ENCODE measurements around the gene CLOCK. TPM values are rescaled to one million over a fixed set of nuclear protein-coding genes. Genes with fewer than 3 reads are reported as not detected.

The CLOCK gene
- total RNA-seq, 6 donors from 2014 or later, result 10.2 to 39.6 (median 22.2) TPM

DNA sequence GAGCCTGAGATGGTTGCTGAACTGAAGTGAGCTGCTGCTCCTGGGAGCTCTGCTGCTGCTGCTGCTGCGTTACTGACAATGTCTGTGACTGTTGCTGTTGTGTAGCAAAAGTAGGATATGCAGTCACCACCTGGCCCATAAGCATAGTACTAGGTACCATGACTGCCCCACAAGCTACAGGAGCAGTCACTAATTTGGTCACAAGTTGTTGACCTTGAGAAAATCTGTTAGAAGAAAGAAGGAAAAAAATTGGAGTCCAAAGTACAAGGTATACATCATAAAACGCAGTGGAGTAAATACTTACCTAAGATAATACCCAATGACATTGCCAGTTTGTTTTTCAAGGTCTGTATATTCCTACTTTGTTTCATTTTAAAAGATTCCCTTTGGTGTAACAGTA is 108.4 kb downstream of the CLOCK start:
- peaks cover 0 to 6% (median 0%) of the 10 kb centered on the region in 4 donors for H3K4me1 ChIP-seq
- no peaks in the 10 kb centered on the region for H3K9me3 ChIP-seq
- no peaks in the 10 kb centered on the region for H3K27me3 ChIP-seq
- DNase-seq, result no peak
- no peak overlapping the region for H3K27ac ChIP-seq
- whole genome bisulfite sequencing, 2 donors, result 93 to 95% methylated on average over 2 of the region's 2 CpGs
- H3K36me3 ChIP-seq, result peaks cover 5 to 80% (median 21%) of the 10 kb centered on the region in 4 donors
- no peak overlapping the region for H3K4me3 ChIP-seq
- TF ChIP-seq, protein P1, sequence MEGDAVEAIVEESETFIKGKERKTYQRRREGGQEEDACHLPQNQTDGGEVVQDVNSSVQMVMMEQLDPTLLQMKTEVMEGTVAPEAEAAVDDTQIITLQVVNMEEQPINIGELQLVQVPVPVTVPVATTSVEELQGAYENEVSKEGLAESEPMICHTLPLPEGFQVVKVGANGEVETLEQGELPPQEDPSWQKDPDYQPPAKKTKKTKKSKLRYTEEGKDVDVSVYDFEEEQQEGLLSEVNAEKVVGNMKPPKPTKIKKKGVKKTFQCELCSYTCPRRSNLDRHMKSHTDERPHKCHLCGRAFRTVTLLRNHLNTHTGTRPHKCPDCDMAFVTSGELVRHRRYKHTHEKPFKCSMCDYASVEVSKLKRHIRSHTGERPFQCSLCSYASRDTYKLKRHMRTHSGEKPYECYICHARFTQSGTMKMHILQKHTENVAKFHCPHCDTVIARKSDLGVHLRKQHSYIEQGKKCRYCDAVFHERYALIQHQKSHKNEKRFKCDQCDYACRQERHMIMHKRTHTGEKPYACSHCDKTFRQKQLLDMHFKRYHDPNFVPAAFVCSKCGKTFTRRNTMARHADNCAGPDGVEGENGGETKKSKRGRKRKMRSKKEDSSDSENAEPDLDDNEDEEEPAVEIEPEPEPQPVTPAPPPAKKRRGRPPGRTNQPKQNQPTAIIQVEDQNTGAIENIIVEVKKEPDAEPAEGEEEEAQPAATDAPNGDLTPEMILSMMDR (IDR thresholded peaks at IDR 0.05), result no peak
- no peak for TF ChIP-seq EP300 (IDR thresholded peaks at IDR 0.05)
- TF ChIP-seq POLR2A (IDR thresholded peaks at IDR 0.05), result no peak
- no peak for TF ChIP-seq POLR2AphosphoS5 (IDR thresholded peaks at IDR 0.05)
- no peak for ATAC-seq (ENCODE audit: low FRiP score in 2 of 2)

DNA sequence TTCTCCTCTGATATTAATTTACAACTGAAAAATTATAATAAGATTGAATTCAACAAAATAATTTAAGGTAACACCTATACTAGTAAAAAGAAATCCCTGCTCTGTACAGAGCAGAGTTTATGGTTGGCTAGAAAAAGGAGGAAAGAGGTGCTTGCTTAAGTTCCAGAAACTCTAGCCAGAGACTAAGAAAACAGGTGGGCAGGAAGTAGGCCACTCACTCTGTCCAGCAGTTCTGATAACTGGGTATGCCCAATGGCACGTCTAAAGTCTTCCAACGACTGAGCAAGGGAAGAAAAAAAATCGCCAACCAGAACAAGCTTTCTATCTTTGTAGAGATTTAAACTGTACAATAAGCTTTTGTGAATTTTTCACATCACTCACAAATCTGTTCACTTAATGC is 108.9 kb downstream of the CLOCK start:
- Histone ChIP-seq H3K4me3 (no peak overlapping the region), H3K4me1 (peaks cover 0 to 6% (median 0%) of the 10 kb centered on the region in 4 donors), H3K9me3 (no peaks in the 10 kb centered on the region), H3K27ac (no peak overlapping the region), H3K27me3 (no peaks in the 10 kb centered on the region), H3K36me3 (peaks cover 5 to 80% (median 21%) of the 10 kb centered on the region in 4 donors)
- DNase-seq (no peak), ATAC-seq (ENCODE audit: low FRiP score in 2 of 2) (no peak)
- WGBS, 2 donors, result 90 to 92% methylated on average over 3 of the region's 3 CpGs
- TF ChIP-seq POLR2A (IDR thresholded peaks at IDR 0.05), result no peak
- TF ChIP-seq EP300 (IDR thresholded peaks at IDR 0.05), result no peak
- TF ChIP-seq, protein P1 (IDR thresholded peaks at IDR 0.05), result no peak
- no peak for TF ChIP-seq POLR2AphosphoS5 (IDR thresholded peaks at IDR 0.05)

DNA sequence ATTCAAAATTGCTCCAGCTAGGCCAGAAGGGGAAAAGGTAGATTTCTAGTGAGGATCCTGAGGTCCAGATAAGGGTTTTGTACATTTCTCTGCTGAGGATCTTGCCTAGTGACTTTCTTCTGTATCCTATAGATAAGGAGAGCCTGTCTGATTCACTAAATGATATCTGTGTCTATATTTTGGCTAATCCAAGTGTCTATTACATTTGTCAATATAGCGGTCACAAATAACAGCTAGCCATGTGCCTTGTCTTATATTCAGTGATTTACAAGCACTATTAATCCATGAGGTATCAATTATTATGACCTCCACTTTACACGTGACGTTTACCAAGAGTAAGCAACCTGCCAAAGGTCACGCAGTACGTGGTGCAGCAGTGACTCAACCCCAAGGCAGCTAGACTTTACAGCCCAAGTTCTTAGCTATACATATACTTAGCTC is 109.3 kb downstream of the CLOCK start:
- H3K4me3 ChIP-seq, result no peak overlapping the region
- WGBS, 2 donors, result 89 to 93% methylated on average over 5 of the region's 5 CpGs
- peaks cover 5 to 80% (median 21%) of the 10 kb centered on the region in 4 donors for H3K36me3 ChIP-seq
- H3K4me1 ChIP-seq, result peaks cover 0 to 6% (median 0%) of the 10 kb centered on the region in 4 donors
- TF ChIP-seq, protein P1 (IDR thresholded peaks at IDR 0.05), result no peak
- TF ChIP-seq EP300 (IDR thresholded peaks at IDR 0.05), result no peak
- no peak for TF ChIP-seq POLR2AphosphoS5 (IDR thresholded peaks at IDR 0.05)
- TF ChIP-seq POLR2A (IDR thresholded peaks at IDR 0.05), result no peak
- no peak overlapping the region for H3K27ac ChIP-seq
- no peak for ATAC-seq (ENCODE audit: low FRiP score in 2 of 2)
- no peaks in the 10 kb centered on the region for H3K27me3 ChIP-seq
- no peak for DNase-seq
- no peaks in the 10 kb centered on the region for H3K9me3 ChIP-seq

DNA sequence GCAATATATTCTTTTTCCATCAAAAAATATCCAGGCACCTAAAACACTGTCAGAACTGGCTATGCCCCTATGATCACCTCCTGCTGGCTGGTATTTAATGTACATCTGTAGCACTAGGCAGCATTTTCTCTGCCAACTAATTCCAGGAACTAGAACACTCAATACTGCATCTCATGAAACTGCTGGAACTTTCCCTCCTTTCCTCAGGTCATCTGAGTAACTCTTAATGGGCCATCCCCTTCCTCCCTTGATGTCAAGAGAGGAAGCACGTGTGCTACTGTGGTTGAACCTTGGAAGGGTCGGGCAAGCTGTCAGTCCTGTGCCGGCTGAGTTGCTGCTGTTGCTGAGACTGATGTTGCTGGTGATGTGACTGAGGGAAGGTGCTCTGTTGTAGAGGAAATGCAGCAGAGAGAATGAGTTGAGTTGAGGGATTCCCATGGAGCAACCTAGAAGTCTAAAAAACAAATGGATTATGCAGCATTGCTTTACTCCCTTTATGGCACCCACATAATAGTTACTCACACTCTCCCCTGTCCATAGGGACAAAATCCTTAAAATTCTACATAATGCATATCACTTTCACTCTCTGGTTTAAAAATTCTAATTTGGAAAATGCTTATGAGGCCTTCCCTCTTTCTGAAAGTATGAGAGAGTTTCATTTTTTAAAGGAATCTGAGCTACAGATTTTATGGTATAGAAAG is 111.4 kb downstream of the CLOCK start:
- no peaks in the 10 kb centered on the region for H3K27me3 ChIP-seq
- peaks cover 5 to 82% (median 21%) of the 10 kb centered on the region in 4 donors for H3K36me3 ChIP-seq
- no peak for DNase-seq
- 30 to 51% methylated on average over 3 of the region's 3 CpGs for WGBS, 2 donors
- no peak overlapping the region for H3K4me3 ChIP-seq
- peak in 1 of 2 donors; percentile 32 for ATAC-seq (ENCODE audit: low FRiP score in 2 of 2)
- H3K27ac ChIP-seq, result peak overlapping the region in 2 of 4 donors; percentile 2 to 36
- H3K9me3 ChIP-seq, result no peaks in the 10 kb centered on the region
- H3K4me1 ChIP-seq, result peaks cover 0 to 6% (median 3%) of the 10 kb centered on the region in 4 donors
- TF ChIP-seq POLR2A (IDR thresholded peaks at IDR 0.05), result no peak
- no peak for TF ChIP-seq EP300 (IDR thresholded peaks at IDR 0.05)
- TF ChIP-seq POLR2AphosphoS5 (IDR thresholded peaks at IDR 0.05), result no peak
- TF ChIP-seq, protein P1 (IDR thresholded peaks at IDR 0.05), result peak in 3 of 6 experiments; percentile 15 to 22 (median 15)

Measured in upper lobe of left lung (tissue), 6 donors.